Spinal cord (tissue), 10 donors: Measurements from ENCODE around the gene CYB5RL. TPM values are rescaled to one million over a fixed set of nuclear protein-coding genes. Genes with fewer than 3 reads are reported as not detected.

ENCODE experiments used
- DNase-seq, 6 donors: peaks; one replicate each; pipeline versions ENCODE4 v3.0.0 to v3.0.0-alpha.2; 2013 to 2015; ENCODE audit warnings: low spot score in 6 of 6, low read depth in 4 of 6
- H3K27ac ChIP-seq: one replicate; pipeline ENCODE4 v1.5.1; 2013; ENCODE audit warnings: low read depth, low read length, control low read depth
- H3K27me3 ChIP-seq: one replicate; pipeline ENCODE4 v1.6.1; 2013; ENCODE audit warnings: low read length; ENCODE audit not compliant: control insufficient read depth, insufficient read depth
- H3K36me3 ChIP-seq: one replicate; pipeline ENCODE4 v1.6.1; 2013; ENCODE audit warnings: low read length; ENCODE audit not compliant: control insufficient read depth, insufficient read depth
- H3K4me1 ChIP-seq: one replicate; pipeline ENCODE4 v1.6.1; 2013; ENCODE audit warnings: low read length; ENCODE audit not compliant: control insufficient read depth, insufficient read depth
- H3K4me3 ChIP-seq: one replicate; pipeline ENCODE4 v1.5.1; 2013; ENCODE audit warnings: low read depth, low read length, control low read depth
- H3K9me3 ChIP-seq: one replicate; pipeline ENCODE4 v1.6.1; 2013; ENCODE audit warnings: low read length; ENCODE audit not compliant: control insufficient read depth, insufficient read depth
- WGBS: methylation state at CpG from one replicate; pipeline ENCODE4 v1.1.5; 2013; ENCODE audit warnings: missing lambda C conversion rate; ENCODE audit not compliant: insufficient coverage; 5-methylcytosine and 5-hydroxymethylcytosine counted together
- polyA plus RNA-seq, 2 donors: library from polyadenylated mRNA; unstranded; fragments of 120-200 nt; gene quantifications; one replicate each; pipeline ENCODE4 v1.2.1, GENCODE V29; 2013; ENCODE audit not compliant: insufficient read length in 2 of 2
- total RNA-seq, 2 donors: library from RNA; depleted of rRNA in 1 of 2; stranded (reverse); fragments of 120-200 nt in 1 of 2; fragments of >200 nt in 1 of 2; gene quantifications; one replicate each; pipeline versions ENCODE4 v1.2.3 to v1.2.4, GENCODE V29; 2013 to 2014
- donor health status: healthy.

Gene CYB5RL
- total and polyA plus RNA-seq, 4 donors: 4.6 to 8.6 (median 5.5) TPM

GRCh38 chr1:54199151-54199764 is 572 bp downstream of the CYB5RL start:
- Histone ChIP-seq H3K9me3 (no peaks in the 10 kb centered on the region), H3K36me3 (peaks cover 14% of the 10 kb centered on the region), H3K4me3 (peak overlapping the region; percentile 88), H3K27ac (no peak overlapping the region), H3K4me1 (peaks cover 11% of the 10 kb centered on the region), H3K27me3 (no peaks in the 10 kb centered on the region)
- DNase-seq: no peak
- 9% methylated on average over 12 of the region's 17 CpGs for WGBS

- DNase-seq: no peak
- WGBS: 97% methylated on average over 4 of the region's 5 CpGs
- no peaks in the 10 kb centered on the region for H3K27me3 ChIP-seq
- H3K36me3 ChIP-seq: peaks cover 23% of the 10 kb centered on the region
- no peak overlapping the region for H3K27ac ChIP-seq
- no peak overlapping the region for H3K4me3 ChIP-seq
- no peaks in the 10 kb centered on the region for H3K4me1 ChIP-seq
- no peaks in the 10 kb centered on the region for H3K9me3 ChIP-seq
These were observed 6.4 kb downstream of the CYB5RL start for GRCh38 chr1:54193453-54193852.

- no peak for DNase-seq
- Histone ChIP-seq H3K4me3 (no peak overlapping the region), H3K27me3 (no peaks in the 10 kb centered on the region), H3K9me3 (no peaks in the 10 kb centered on the region), H3K27ac (no peak overlapping the region), H3K4me1 (no peaks in the 10 kb centered on the region), H3K36me3 (peaks cover 23% of the 10 kb centered on the region)
- WGBS: 88% methylated on average over 1 of the region's 1 CpG
These were observed 8.3 kb downstream of the CYB5RL start for GRCh38 chr1:54191525-54191924.

- DNase-seq: no peak
- Histone ChIP-seq H3K9me3 (no peaks in the 10 kb centered on the region), H3K4me3 (no peak overlapping the region), H3K36me3 (peaks cover 22% of the 10 kb centered on the region), H3K27ac (no peak overlapping the region), H3K27me3 (no peaks in the 10 kb centered on the region), H3K4me1 (no peaks in the 10 kb centered on the region)
- WGBS: 94% methylated on average over 9 of the region's 9 CpGs
These were observed 9.3 kb downstream of the CYB5RL start for GRCh38 chr1:54190526-54190925.

GRCh38 chr1:54188291-54188690 is 11.5 kb downstream of the CYB5RL start:
- 88% methylated on average over 1 of the region's 1 CpG for WGBS
- H3K4me3 ChIP-seq: no peak overlapping the region
- no peaks in the 10 kb centered on the region for H3K9me3 ChIP-seq
- H3K27me3 ChIP-seq: no peaks in the 10 kb centered on the region
- H3K27ac ChIP-seq: no peak overlapping the region
- H3K4me1 ChIP-seq: no peaks in the 10 kb centered on the region
- DNase-seq: no peak
- peaks cover 10% of the 10 kb centered on the region for H3K36me3 ChIP-seq

- no CpG with 5 or more reads among the region's 3 CpGs for WGBS
- Histone ChIP-seq H3K4me3 (no peak overlapping the region), H3K4me1 (no peaks in the 10 kb centered on the region), H3K9me3 (no peaks in the 10 kb centered on the region), H3K27ac (no peak overlapping the region), H3K27me3 (no peaks in the 10 kb centered on the region), H3K36me3 (peaks cover 12% of the 10 kb centered on the region)
- no peak for DNase-seq
These were observed 13.8 kb downstream of the CYB5RL start for GRCh38 chr1:54186056-54186455.

- DNase-seq: no peak
- Histone ChIP-seq H3K4me3 (no peak overlapping the region), H3K4me1 (no peaks in the 10 kb centered on the region), H3K9me3 (no peaks in the 10 kb centered on the region), H3K27ac (no peak overlapping the region), H3K36me3 (peaks cover 23% of the 10 kb centered on the region), H3K27me3 (no peaks in the 10 kb centered on the region)
- 63% methylated on average over 2 of the region's 5 CpGs for WGBS
These were observed 19.0 kb downstream of the CYB5RL start for GRCh38 chr1:54180701-54181360.

GRCh38 chr1:54178296-54179070 is 21.3 kb downstream of the CYB5RL start:
- Histone ChIP-seq H3K27ac (no peak overlapping the region), H3K4me1 (peaks cover 11% of the 10 kb centered on the region), H3K36me3 (peaks cover 23% of the 10 kb centered on the region), H3K9me3 (no peaks in the 10 kb centered on the region), H3K27me3 (no peaks in the 10 kb centered on the region), H3K4me3 (no peak overlapping the region)
- no peak for DNase-seq
- 95% methylated on average over 8 of the region's 9 CpGs for WGBS

GRCh38 chr1:54177726-54178125 is 22.1 kb downstream of the CYB5RL start:
- H3K36me3 ChIP-seq: peaks cover 23% of the 10 kb centered on the region
- no peak overlapping the region for H3K27ac ChIP-seq
- H3K27me3 ChIP-seq: no peaks in the 10 kb centered on the region
- no peak for DNase-seq
- no peaks in the 10 kb centered on the region for H3K9me3 ChIP-seq
- WGBS: 81% methylated on average over 8 of the region's 8 CpGs
- H3K4me3 ChIP-seq: no peak overlapping the region
- H3K4me1 ChIP-seq: peaks cover 12% of the 10 kb centered on the region
